ENCODE data around the gene TLNRD1. TPM values are rescaled to one million over a fixed set of nuclear protein-coding genes. Genes with fewer than 3 reads are reported as not detected.

Gene TLNRD1
- total RNA-seq, 1 experiment from 2014 or later, result 31.8 TPM

GRCh38 chr15:80974914-80975313, 25.8 kb upstream of the TLNRD1 start:
- Mint-ChIP-seq H3K4me1 (ENCODE audit: low read depth, unreplicated experiment) (peaks cover 48% of the 10 kb centered on the region), H3K36me3 (ENCODE audit: insufficient read depth, unreplicated experiment) (peaks cover 34% of the 10 kb centered on the region), H3K9me3 (ENCODE audit: low read depth, unreplicated experiment) (no peaks in the 10 kb centered on the region), H3K27me3 (ENCODE audit: unreplicated experiment) (no peaks in the 10 kb centered on the region), H3K27ac (ENCODE audit: unreplicated experiment) (no peak overlapping the region), H3K4me3 (ENCODE audit: low read depth, unreplicated experiment) (no peak overlapping the region)
- TF ChIP-seq CTCF (IDR thresholded peaks at IDR 0.05; ENCODE audit: unreplicated experiment), result no peak
- no peak for DNase-seq
- CTCF ChIA-PET, result interaction anchor here (0.6 to 1.9 kb wide), 3 partner anchors 136 to 291 kb away, joined by 3 to 7 read pairs (median 5); no protein-coding TSS in a partner anchor
- intact Hi-C loops (cut with micrococcal nuclease; ENCODE audit: unreplicated experiment), result loop anchor here (5.0 kb wide), 4 partner anchors 118 to 292 kb away; no protein-coding TSS in a partner anchor
- no TSS peak for BruUV-seq (replicated peaks)

- no peaks in the 10 kb centered on the region for H3K27me3 Mint-ChIP-seq (ENCODE audit: unreplicated experiment)
- H3K36me3 Mint-ChIP-seq (ENCODE audit: insufficient read depth, unreplicated experiment), result peaks cover 26% of the 10 kb centered on the region
- H3K4me1 Mint-ChIP-seq (ENCODE audit: low read depth, unreplicated experiment), result peaks cover 32% of the 10 kb centered on the region
- intact Hi-C loops (cut with micrococcal nuclease; ENCODE audit: unreplicated experiment), result loop anchor here (5.0 kb wide), 1 partner anchor 290 kb away; no protein-coding TSS in a partner anchor
- CTCF ChIA-PET, result interaction anchor here (1.2 to 1.7 kb wide), 2 partner anchors 10 to 289 kb away, joined by 4 to 6 read pairs; no protein-coding TSS in a partner anchor
- DNase-seq, result no peak
- H3K27ac Mint-ChIP-seq (ENCODE audit: unreplicated experiment), result no peak overlapping the region
- H3K4me3 Mint-ChIP-seq (ENCODE audit: low read depth, unreplicated experiment), result no peak overlapping the region
- no TSS peak for BruUV-seq (replicated peaks)
- H3K9me3 Mint-ChIP-seq (ENCODE audit: low read depth, unreplicated experiment), result no peaks in the 10 kb centered on the region
- TF ChIP-seq CTCF (IDR thresholded peaks at IDR 0.05; ENCODE audit: unreplicated experiment), result no peak
These were observed 23.9 kb upstream of the TLNRD1 start for GRCh38 chr15:80976851-80977250.

GRCh38 chr15:80977627-80978036, 23.1 kb upstream of the TLNRD1 start:
- DNase-seq, result peak; percentile 53

GRCh38 chr15:80978685-80979329, 21.9 kb upstream of the TLNRD1 start:
- H3K36me3 Mint-ChIP-seq (ENCODE audit: insufficient read depth, unreplicated experiment), result peaks cover 34% of the 10 kb centered on the region
- CTCF ChIA-PET, result no interaction called here
- no peaks in the 10 kb centered on the region for H3K27me3 Mint-ChIP-seq (ENCODE audit: unreplicated experiment)
- BruUV-seq (replicated peaks), result TSS peak; percentile 60
- no peak for TF ChIP-seq CTCF (IDR thresholded peaks at IDR 0.05; ENCODE audit: unreplicated experiment)
- H3K9me3 Mint-ChIP-seq (ENCODE audit: low read depth, unreplicated experiment), result no peaks in the 10 kb centered on the region
- no peak for DNase-seq
- H3K27ac Mint-ChIP-seq (ENCODE audit: unreplicated experiment), result peak overlapping the region; percentile 72
- peak overlapping the region; percentile 3 for H3K4me3 Mint-ChIP-seq (ENCODE audit: low read depth, unreplicated experiment)
- H3K4me1 Mint-ChIP-seq (ENCODE audit: low read depth, unreplicated experiment), result peaks cover 31% of the 10 kb centered on the region
- intact Hi-C loops (cut with micrococcal nuclease; ENCODE audit: unreplicated experiment), result loop anchor here (5.0 kb wide), 1 partner anchor 288 kb away; no protein-coding TSS in a partner anchor

More at GRCh38 chr15:80977627-80978036, 23.1 kb upstream of the TLNRD1 start:
- Mint-ChIP-seq H3K4me1 (ENCODE audit: low read depth, unreplicated experiment) (peaks cover 31% of the 10 kb centered on the region), H3K9me3 (ENCODE audit: low read depth, unreplicated experiment) (no peaks in the 10 kb centered on the region), H3K27me3 (ENCODE audit: unreplicated experiment) (no peaks in the 10 kb centered on the region), H3K4me3 (ENCODE audit: low read depth, unreplicated experiment) (no peak overlapping the region), H3K27ac (ENCODE audit: unreplicated experiment) (peak overlapping the region; percentile 72), H3K36me3 (ENCODE audit: insufficient read depth, unreplicated experiment) (peaks cover 33% of the 10 kb centered on the region)
- TF ChIP-seq CTCF (IDR thresholded peaks at IDR 0.05; ENCODE audit: unreplicated experiment), result peak; percentile 19
- intact Hi-C loops (cut with micrococcal nuclease; ENCODE audit: unreplicated experiment), result loop anchor here (5.0 kb wide), 1 partner anchor 290 kb away; no protein-coding TSS in a partner anchor
- BruUV-seq (replicated peaks), result no TSS peak
- CTCF ChIA-PET, result interaction anchor here (1.2 to 1.7 kb wide), 2 partner anchors 9 to 288 kb away, joined by 4 to 6 read pairs; no protein-coding TSS in a partner anchor

Data from Calu3 (cell line).